LNCAP (cell line): ENCODE results near the gene CENPH.

Source experiments
- TF ChIP-seq, protein P1 (sequence below): fragments of 450-650 bp; IDR thresholded peaks from 2 replicates; pipeline ENCODE4 v1.5.1; 2017; ENCODE audit warnings: mild to moderate bottlenecking

CENPH gene

DNA sequence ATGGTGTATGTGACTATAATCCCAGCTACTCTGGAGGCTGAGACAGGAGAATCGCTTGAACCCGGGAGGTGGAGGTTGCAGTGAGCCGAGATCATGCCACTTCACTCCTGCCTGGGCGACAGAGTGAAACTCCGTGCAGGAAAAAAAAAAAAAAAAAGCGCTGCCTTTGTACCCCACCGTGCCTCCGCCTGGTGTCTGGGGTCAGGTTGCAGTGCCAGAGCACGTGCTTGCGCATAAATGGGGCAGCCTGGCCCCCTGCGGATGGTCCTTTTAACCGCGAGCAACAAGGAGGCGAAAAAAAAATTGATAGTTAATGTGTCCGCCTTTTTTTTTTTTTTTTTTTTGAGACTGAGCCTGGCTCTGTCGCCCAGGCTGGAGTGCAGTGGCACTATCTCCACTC is 28.7 kb upstream of the CENPH start:
- TF ChIP-seq, protein P1, sequence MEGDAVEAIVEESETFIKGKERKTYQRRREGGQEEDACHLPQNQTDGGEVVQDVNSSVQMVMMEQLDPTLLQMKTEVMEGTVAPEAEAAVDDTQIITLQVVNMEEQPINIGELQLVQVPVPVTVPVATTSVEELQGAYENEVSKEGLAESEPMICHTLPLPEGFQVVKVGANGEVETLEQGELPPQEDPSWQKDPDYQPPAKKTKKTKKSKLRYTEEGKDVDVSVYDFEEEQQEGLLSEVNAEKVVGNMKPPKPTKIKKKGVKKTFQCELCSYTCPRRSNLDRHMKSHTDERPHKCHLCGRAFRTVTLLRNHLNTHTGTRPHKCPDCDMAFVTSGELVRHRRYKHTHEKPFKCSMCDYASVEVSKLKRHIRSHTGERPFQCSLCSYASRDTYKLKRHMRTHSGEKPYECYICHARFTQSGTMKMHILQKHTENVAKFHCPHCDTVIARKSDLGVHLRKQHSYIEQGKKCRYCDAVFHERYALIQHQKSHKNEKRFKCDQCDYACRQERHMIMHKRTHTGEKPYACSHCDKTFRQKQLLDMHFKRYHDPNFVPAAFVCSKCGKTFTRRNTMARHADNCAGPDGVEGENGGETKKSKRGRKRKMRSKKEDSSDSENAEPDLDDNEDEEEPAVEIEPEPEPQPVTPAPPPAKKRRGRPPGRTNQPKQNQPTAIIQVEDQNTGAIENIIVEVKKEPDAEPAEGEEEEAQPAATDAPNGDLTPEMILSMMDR, result no peak

DNA sequence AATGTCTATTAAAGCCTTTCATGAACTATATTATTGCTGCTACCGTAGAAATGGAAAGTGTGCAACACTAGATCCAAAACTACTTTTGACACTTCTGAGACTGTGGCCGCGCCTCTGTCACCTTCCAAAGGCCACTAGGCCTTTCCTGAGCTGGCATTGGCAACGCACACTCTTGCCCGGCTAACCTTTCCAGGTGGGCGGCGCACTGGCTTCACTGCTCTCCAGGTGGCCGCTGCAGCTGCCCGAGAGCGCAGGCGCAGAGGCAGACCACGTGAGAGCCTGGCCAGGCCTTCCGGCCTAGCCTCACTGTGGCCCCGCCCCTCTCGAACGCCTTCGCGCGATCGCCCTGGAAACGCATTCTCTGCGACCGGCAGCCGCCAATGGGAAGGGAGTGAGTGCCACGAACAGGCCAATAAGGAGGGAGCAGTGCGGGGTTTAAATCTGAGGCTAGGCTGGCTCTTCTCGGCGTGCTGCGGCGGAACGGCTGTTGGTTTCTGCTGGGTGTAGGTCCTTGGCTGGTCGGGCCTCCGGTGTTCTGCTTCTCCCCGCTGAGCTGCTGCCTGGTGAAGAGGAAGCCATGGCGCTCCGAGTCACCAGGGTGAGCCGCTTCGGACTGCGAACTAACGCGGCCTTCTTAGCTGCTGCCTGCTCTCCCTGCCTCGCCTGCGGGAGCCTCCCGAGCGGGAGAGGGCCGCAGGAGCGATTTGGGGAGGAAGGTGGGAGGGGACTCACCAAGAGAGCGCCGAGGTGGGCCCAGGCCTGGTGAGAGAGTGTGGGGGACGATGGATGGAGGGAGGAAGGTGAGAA is 22.5 kb upstream of the CENPH start, which contains the start of gene CCNB1:
Gene CCNB1, plus strand, starts transcription at position 465 of the 807 bp plus-strand sequence. Its CDS starts 113 bp downstream, at position 578.
- TF ChIP-seq, protein P1, result no peak

DNA sequence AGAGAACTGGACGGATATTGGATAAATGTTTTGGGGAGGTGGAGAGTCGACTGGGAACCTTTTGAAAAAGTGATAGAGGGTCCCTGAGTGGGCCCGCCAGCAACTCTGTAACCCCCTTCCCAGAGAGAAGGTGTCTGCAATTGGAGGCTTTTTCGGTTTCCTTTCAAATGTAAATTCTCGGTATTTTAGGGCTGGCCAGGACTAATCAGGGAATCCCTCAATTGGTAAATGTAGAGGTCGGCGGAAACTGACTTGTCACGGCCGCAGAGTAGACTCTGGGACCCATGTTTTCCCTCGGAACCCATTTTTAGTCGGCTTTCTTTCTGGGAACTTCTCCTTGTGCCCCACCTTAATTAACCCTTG is 21.9 kb upstream of the CENPH start:
- TF ChIP-seq, protein P1, result no peak

DNA sequence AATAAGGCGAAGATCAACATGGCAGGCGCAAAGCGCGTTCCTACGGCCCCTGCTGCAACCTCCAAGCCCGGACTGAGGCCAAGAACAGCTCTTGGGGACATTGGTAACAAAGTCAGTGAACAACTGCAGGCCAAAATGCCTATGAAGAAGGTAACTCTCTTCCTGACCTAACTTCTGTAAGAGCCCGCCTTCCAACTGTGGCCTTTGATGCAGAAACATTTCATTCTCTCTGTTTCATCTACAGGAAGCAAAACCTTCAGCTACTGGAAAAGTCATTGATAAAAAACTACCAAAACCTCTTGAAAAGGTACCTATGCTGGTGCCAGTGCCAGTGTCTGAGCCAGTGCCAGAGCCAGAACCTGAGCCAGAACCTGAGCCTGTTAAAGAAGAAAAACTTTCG is 21.5 kb upstream of the CENPH start:
- TF ChIP-seq, protein P1, result no peak

DNA sequence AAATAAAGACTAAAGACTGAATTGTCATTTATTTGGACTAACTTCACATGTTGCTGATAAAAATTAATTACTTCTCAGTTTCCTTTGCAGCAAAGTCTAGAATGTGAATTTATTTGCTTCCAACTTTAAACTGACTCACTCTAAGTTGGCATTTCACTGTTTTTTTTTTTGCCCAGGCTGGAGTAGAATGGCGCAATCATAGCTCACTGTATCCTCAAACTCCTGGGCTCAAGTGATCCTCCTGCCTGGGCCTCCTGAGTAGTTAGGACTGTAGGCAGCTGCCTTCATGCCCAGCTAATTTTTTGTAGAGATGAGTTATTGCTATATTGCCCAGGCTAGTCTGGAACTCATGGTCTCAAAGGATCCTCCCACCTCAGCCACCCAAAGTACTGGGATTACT is 18.9 kb upstream of the CENPH start:
- TF ChIP-seq, protein P1, result no peak

DNA sequence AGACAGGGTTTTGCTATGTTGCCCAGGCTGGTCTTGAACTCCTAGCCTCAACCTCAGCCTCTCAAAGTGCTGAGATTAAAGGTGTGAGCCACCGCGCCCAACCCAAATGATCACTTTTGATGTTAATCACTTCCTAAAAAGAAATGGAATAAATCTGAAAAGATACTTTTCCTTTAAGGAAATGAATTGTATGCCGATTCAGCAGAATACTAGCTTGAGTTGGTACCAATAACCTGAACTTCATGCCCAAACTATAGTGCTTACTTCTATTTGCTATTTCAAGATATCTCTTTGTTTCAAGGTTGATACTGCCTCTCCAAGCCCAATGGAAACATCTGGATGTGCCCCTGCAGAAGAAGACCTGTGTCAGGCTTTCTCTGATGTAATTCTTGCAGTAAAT is 18.4 kb upstream of the CENPH start:
- TF ChIP-seq, protein P1, result no peak

DNA sequence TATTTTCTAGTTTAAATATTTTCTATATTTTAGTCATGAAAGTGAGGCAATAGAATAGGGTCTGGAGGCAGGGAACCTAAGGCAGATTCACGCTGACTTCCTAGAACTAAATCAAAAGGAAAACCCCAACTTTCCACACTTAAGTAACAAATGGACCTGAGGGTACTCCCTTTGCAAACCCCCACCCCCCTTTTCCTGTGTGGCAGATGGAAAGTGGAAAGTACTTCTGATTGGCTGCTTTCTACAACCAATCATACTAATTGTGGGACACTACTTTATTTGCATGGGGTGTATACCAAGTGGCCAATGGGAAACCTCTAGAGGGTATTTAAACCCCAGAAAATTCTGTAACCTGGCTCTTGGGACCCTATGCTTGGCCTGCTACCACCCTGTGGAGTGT is 4.8 kb upstream of the CENPH start:
- TF ChIP-seq, protein P1, result no peak
